ENCODE results near the gene AAMP. TPM values are rescaled to one million over a fixed set of nuclear protein-coding genes. Genes with fewer than 3 reads are reported as not detected.
"Not testable (repeated sequence)": the region's sequence is repeated elsewhere in the genome, so short reads cannot be mapped to it uniquely, and the experiment has no call there.

The AAMP gene
- 88.0 and 90.2 TPM in 2 replicates for total RNA-seq

GRCh38 chr2:218269900-218270720, at the start of gene AAMP, which contains the start of gene PNKD:
TSS of gene AAMP (minus strand) at chr2:218270137. CDS start at chr2:218270086, 51 bp downstream.
TSS of gene PNKD (plus strand) at chr2:218270519. CDS start at chr2:218270536, 17 bp downstream.
- DNase-seq (ENCODE audit: low spot score), result peak; percentile 100
- Mint-ChIP-seq H3K27me3 (ENCODE audit: insufficient read depth) (peaks cover 1% of the 10 kb centered on the region), H3K4me3 (peak within 1 kb of the TSS; percentile 89), H3K36me3 (ENCODE audit: low read depth) (peaks cover 42% of the 10 kb centered on the region), H3K27ac (peak within 1 kb of the TSS; percentile 87), H3K4me1 (ENCODE audit: low read depth) (peaks cover 38% of the 10 kb centered on the region), H3K9me3 (no peaks in the 10 kb centered on the region)
- intact Hi-C loops (cut with micrococcal nuclease), result loop anchor here (1.0 to 5.0 kb wide), 12 partner anchors 15 to 1272 kb away; partner anchors contain the start of genes ARPC2, BCS1L, CHPF and CNOT9

GRCh38 chr2:218318241-218318640, 48.3 kb upstream of the AAMP start:
- Mint-ChIP-seq H3K4me3 (no peak overlapping the region), H3K27ac (no peak overlapping the region), H3K4me1 (ENCODE audit: low read depth) (peaks cover 40% of the 10 kb centered on the region), H3K9me3 (no peaks in the 10 kb centered on the region), H3K27me3 (ENCODE audit: insufficient read depth) (peaks cover 2% of the 10 kb centered on the region), H3K36me3 (ENCODE audit: low read depth) (peaks cover 9% of the 10 kb centered on the region)
- intact Hi-C loops (cut with micrococcal nuclease), result loop anchor here (5.0 kb wide), 1 partner anchor 49 kb away; no protein-coding TSS in a partner anchor
- DNase-seq (ENCODE audit: low spot score), result no peak

GRCh38 chr2:218317835-218318234, 47.9 kb upstream of the AAMP start:
- H3K9me3 Mint-ChIP-seq, result no peaks in the 10 kb centered on the region
- intact Hi-C loops (cut with micrococcal nuclease), result loop anchor here (5.0 kb wide), 1 partner anchor 49 kb away; no protein-coding TSS in a partner anchor
- H3K4me3 Mint-ChIP-seq, result no peak overlapping the region
- H3K27me3 Mint-ChIP-seq (ENCODE audit: insufficient read depth), result peaks cover 2% of the 10 kb centered on the region
- DNase-seq (ENCODE audit: low spot score), result no peak
- peak overlapping the region; percentile 35 for H3K27ac Mint-ChIP-seq
- H3K4me1 Mint-ChIP-seq (ENCODE audit: low read depth), result peaks cover 40% of the 10 kb centered on the region
- peaks cover 9% of the 10 kb centered on the region for H3K36me3 Mint-ChIP-seq (ENCODE audit: low read depth)

- DNase-seq (ENCODE audit: low spot score), result no peak
Measured at GRCh38 chr2:218317303-218317630, 47.3 kb upstream of the AAMP start.

GRCh38 chr2:218315397-218315796, 45.5 kb upstream of the AAMP start:
- H3K4me1 Mint-ChIP-seq (ENCODE audit: low read depth), result peaks cover 27% of the 10 kb centered on the region
- DNase-seq (ENCODE audit: low spot score), result no peak
- H3K27ac Mint-ChIP-seq, result no peak overlapping the region
- intact Hi-C loops (cut with micrococcal nuclease), result loop anchor here (5.0 kb wide), 1 partner anchor 52 kb away; no protein-coding TSS in a partner anchor
- peaks cover 9% of the 10 kb centered on the region for H3K36me3 Mint-ChIP-seq (ENCODE audit: low read depth)
- no peaks in the 10 kb centered on the region for H3K9me3 Mint-ChIP-seq
- H3K27me3 Mint-ChIP-seq (ENCODE audit: insufficient read depth), result no peaks in the 10 kb centered on the region
- no peak overlapping the region for H3K4me3 Mint-ChIP-seq

More at GRCh38 chr2:218317303-218317630, 47.3 kb upstream of the AAMP start:
- Mint-ChIP-seq H3K36me3 (ENCODE audit: low read depth) (peaks cover 9% of the 10 kb centered on the region), H3K27ac (peak overlapping the region; percentile 92), H3K4me3 (no peak overlapping the region), H3K9me3 (no peaks in the 10 kb centered on the region), H3K4me1 (ENCODE audit: low read depth) (peaks cover 36% of the 10 kb centered on the region), H3K27me3 (ENCODE audit: insufficient read depth) (peaks cover 2% of the 10 kb centered on the region)
- intact Hi-C loops (cut with micrococcal nuclease), result loop anchor here (5.0 kb wide), 1 partner anchor 50 kb away; no protein-coding TSS in a partner anchor

- not testable (repeated sequence) for H3K27me3 Mint-ChIP-seq (ENCODE audit: insufficient read depth); H3K9me3 Mint-ChIP-seq
Measured at GRCh38 chr2:218314764-218315163, 44.8 kb upstream of the AAMP start.

GRCh38 chr2:218313356-218313755, 43.4 kb upstream of the AAMP start:
- H3K4me1 Mint-ChIP-seq (ENCODE audit: low read depth), result peaks cover 27% of the 10 kb centered on the region
- H3K4me3 Mint-ChIP-seq, result no peak overlapping the region
- no peaks in the 10 kb centered on the region for H3K9me3 Mint-ChIP-seq
- intact Hi-C loops (cut with micrococcal nuclease), result no loop called here
- H3K27ac Mint-ChIP-seq, result no peak overlapping the region
- peaks cover 9% of the 10 kb centered on the region for H3K36me3 Mint-ChIP-seq (ENCODE audit: low read depth)
- no peak for DNase-seq (ENCODE audit: low spot score)
- peaks cover 2% of the 10 kb centered on the region for H3K27me3 Mint-ChIP-seq (ENCODE audit: insufficient read depth)

More at GRCh38 chr2:218314764-218315163, 44.8 kb upstream of the AAMP start:
- H3K4me1 Mint-ChIP-seq (ENCODE audit: low read depth), result peaks cover 27% of the 10 kb centered on the region
- H3K4me3 Mint-ChIP-seq; DNase-seq (ENCODE audit: low spot score); H3K27ac Mint-ChIP-seq; H3K36me3 Mint-ChIP-seq (ENCODE audit: low read depth): not testable (repeated sequence)
- intact Hi-C loops (cut with micrococcal nuclease), result loop anchor here (5.0 kb wide), 1 partner anchor 53 kb away; no protein-coding TSS in a partner anchor

GRCh38 chr2:218312267-218312756, 42.4 kb upstream of the AAMP start:
- H3K9me3 Mint-ChIP-seq, result no peaks in the 10 kb centered on the region

GRCh38 chr2:218311541-218312266, 41.8 kb upstream of the AAMP start:
- H3K9me3 Mint-ChIP-seq; H3K27me3 Mint-ChIP-seq (ENCODE audit: insufficient read depth); intact Hi-C loops (cut with micrococcal nuclease); DNase-seq (ENCODE audit: low spot score); H3K4me3 Mint-ChIP-seq; H3K36me3 Mint-ChIP-seq (ENCODE audit: low read depth): not testable (repeated sequence)
- peak overlapping the region; percentile 34 for H3K27ac Mint-ChIP-seq
- H3K4me1 Mint-ChIP-seq (ENCODE audit: low read depth), result peaks cover 14% of the 10 kb centered on the region

More at GRCh38 chr2:218312267-218312756, 42.4 kb upstream of the AAMP start:
- Mint-ChIP-seq H3K27me3 (ENCODE audit: insufficient read depth) (peaks cover 5% of the 10 kb centered on the region), H3K27ac (peak overlapping the region; percentile 34), H3K4me1 (ENCODE audit: low read depth) (peaks cover 20% of the 10 kb centered on the region), H3K4me3 (no peak overlapping the region), H3K36me3 (ENCODE audit: low read depth) (peaks cover 8% of the 10 kb centered on the region)
- no peak for DNase-seq (ENCODE audit: low spot score)
- intact Hi-C loops (cut with micrococcal nuclease), result no loop called here

GRCh38 chr2:218310853-218311540, 41.1 kb upstream of the AAMP start:
- H3K9me3 Mint-ChIP-seq, result no peaks in the 10 kb centered on the region
- DNase-seq (ENCODE audit: low spot score), result no peak
- peaks cover 7% of the 10 kb centered on the region for H3K27me3 Mint-ChIP-seq (ENCODE audit: insufficient read depth)
- intact Hi-C loops (cut with micrococcal nuclease), result no loop called here
- peaks cover 4% of the 10 kb centered on the region for H3K36me3 Mint-ChIP-seq (ENCODE audit: low read depth)
- no peak overlapping the region for H3K4me3 Mint-ChIP-seq
- H3K4me1 Mint-ChIP-seq (ENCODE audit: low read depth), result peaks cover 7% of the 10 kb centered on the region
- H3K27ac Mint-ChIP-seq, result no peak overlapping the region

- Mint-ChIP-seq H3K27me3 (ENCODE audit: insufficient read depth) (peaks cover 9% of the 10 kb centered on the region), H3K4me3 (no peak overlapping the region), H3K4me1 (ENCODE audit: low read depth) (no peaks in the 10 kb centered on the region), H3K9me3 (no peaks in the 10 kb centered on the region), H3K27ac (no peak overlapping the region), H3K36me3 (ENCODE audit: low read depth) (no peaks in the 10 kb centered on the region)
- intact Hi-C loops (cut with micrococcal nuclease), result no loop called here
- DNase-seq (ENCODE audit: low spot score), result no peak
Measured at GRCh38 chr2:218307415-218308090, 37.6 kb upstream of the AAMP start.
